K562 (cell line): Measurements from ENCODE around the gene SNX3. TPM values are rescaled to one million over a fixed set of nuclear protein-coding genes. Genes with fewer than 3 reads are reported as not detected.

ENCODE experiments used
- ATAC-seq: fragments of 200-7000 bp; cut with Tn5 transposase; 3 replicates; pipeline ENCODE4 v1.9.1; 2020; ENCODE audit warnings: moderate library complexity
- BruUV-seq: library from RNA; stranded (reverse); fragments of 400-500 nt; replicated peaks from 2 replicates; lab custom pipeline; 2021; lab: Mats Ljungman, UMichigan
- CTCF ChIA-PET: fragments of 300-600 bp; formaldehyde crosslinking; extraction: SDS; loops from one replicate; lab custom pipeline; 2021; ENCODE audit warnings: low intra/inter-chr PET ratio; lab: Yijun Ruan, JAX
- POLR2A ChIA-PET: fragments of 300-600, 350-650 bp; sonication (Branson Sonifier 250); formaldehyde crosslinking; extraction: SDS; loops from one replicate; lab custom pipeline; 2021; ENCODE audit warnings: antibody characterized with exemption, inconsistent platforms; lab: Yijun Ruan, JAX
- DNase-seq, 4 experiments: peaks; one replicate each; pipeline versions ENCODE4 v3.0.0 to v3.0.0-alpha.2; 2011 to 2018; ENCODE audit warnings: low spot score in 3 of 4, mixed read lengths in 3 of 4; ENCODE audit errors: extremely low read depth in 1 of 4
- FAIRE-seq: peaks from 2 replicates; lab custom pipeline; 2011; peaks lifted over from hg19 to GRCh38; lab: Jason Lieb, UNC
- H2AFZ ChIP-seq: 2 replicates; pipeline ENCODE4 v1.6.0; 2011; ENCODE audit warnings: low read depth, low read length, control low read depth, inconsistent platforms
- H3K27ac ChIP-seq: fragments of 200-600 bp; 3 replicates; pipeline ENCODE4 v1.8.0; 2011; ENCODE audit warnings: low read depth, mild to moderate bottlenecking, control low read depth, inconsistent platforms, low read length, moderate library complexity, mixed read lengths; ENCODE audit errors: extremely low read depth
- H3K27me3 ChIP-seq, 2 experiments: fragments of 300-600 bp in 1 of 2; 2 replicates in 1 of 2; 3 replicates in 1 of 2; pipeline versions ENCODE4 v1.6.0 to v1.8.0; 2011; ENCODE audit warnings: inconsistent platforms in 2 of 2, low read length in 2 of 2, mild to moderate bottlenecking in 1 of 2, mixed read lengths in 1 of 2, moderate library complexity in 1 of 2; ENCODE audit not compliant: control insufficient read depth in 2 of 2, insufficient read depth in 2 of 2
- H3K36me3 ChIP-seq: fragments of 300-600 bp; 3 replicates; pipeline ENCODE4 v1.8.0; 2011; ENCODE audit warnings: mild to moderate bottlenecking, low read length, inconsistent platforms; ENCODE audit not compliant: control insufficient read depth, insufficient read depth
- H3K4me1 ChIP-seq, 2 experiments: fragments of 200-600 bp in 1 of 2; replicated peaks in 1 of 2; 2 replicates in 1 of 2; 3 replicates in 1 of 2; pipeline versions ENCODE4 v1.5.1 to v1.8.0; 2011; ENCODE audit warnings: inconsistent platforms in 2 of 2, low read length in 2 of 2, mild to moderate bottlenecking in 1 of 2, mixed read lengths in 1 of 2, moderate library complexity in 1 of 2; ENCODE audit not compliant: control insufficient read depth in 2 of 2, insufficient read depth in 2 of 2
- H3K4me2 ChIP-seq: 2 replicates; pipeline ENCODE4 v1.6.1; 2011; ENCODE audit warnings: low read length, control low read depth, inconsistent platforms, mixed read lengths; ENCODE audit not compliant: insufficient read depth
- H3K4me3 ChIP-seq: fragments of 200-600 bp; sonication (generic), shearing (Covaris generic); 2 replicates; pipeline ENCODE4 v1.5.1; 2016; ENCODE audit warnings: control low read depth, inconsistent platforms
- H3K79me2 ChIP-seq: fragments of 200-600 bp; 3 replicates; pipeline ENCODE4 v1.8.0; 2011; ENCODE audit warnings: low read length, inconsistent platforms; ENCODE audit not compliant: control insufficient read depth, insufficient read depth
- H3K9ac ChIP-seq, 2 experiments: 2 replicates each; pipeline versions ENCODE4 v1.6.0 to v1.6.1; 2011; ENCODE audit warnings: low read depth in 2 of 2, low read length in 2 of 2, control low read depth in 1 of 2, inconsistent platforms in 1 of 2, mild to moderate bottlenecking in 1 of 2, mixed read lengths in 1 of 2; ENCODE audit not compliant: insufficient read depth in 1 of 2
- H3K9me1 ChIP-seq: one replicate; pipeline ENCODE4 v1.6.0; 2011; ENCODE audit warnings: inconsistent platforms, mild to moderate bottlenecking, low read length, moderate library complexity; ENCODE audit not compliant: control insufficient read depth, insufficient read depth
- H3K9me3 ChIP-seq: replicated peaks from 2 replicates; pipeline ENCODE4 v1.5.1; 2011; ENCODE audit warnings: low read depth, low read length, inconsistent platforms; ENCODE audit not compliant: control insufficient read depth, insufficient read depth
- H4K20me1 ChIP-seq: replicated peaks from 2 replicates; pipeline ENCODE4 v1.6.1; 2011; ENCODE audit warnings: low read length, inconsistent platforms, mixed read lengths; ENCODE audit not compliant: control insufficient read depth, insufficient read depth
- ADNP ChIP-seq: fragments of 200-800 bp; sonication (Bioruptor generic); IDR thresholded peaks from 2 replicates; pipeline ENCODE4 v1.6.1; 2016; ENCODE audit warnings: missing genetic modification characterization, missing compliant biosample characterization
- HNRNPL ChIP-seq: fragments of 200-400 bp; formaldehyde crosslinking; IDR thresholded peaks from 2 replicates; pipeline ENCODE4 v1.6.1; 2017; ENCODE audit warnings: low read depth, mild to moderate bottlenecking, low read length
- MNT ChIP-seq, 2 experiments: fragments of 450-650 bp; conservative IDR thresholded peaks; 2 replicates each; pipeline ENCODE4 v1.6.1; 2017; ENCODE audit warnings: mild to moderate bottlenecking in 2 of 2, moderate library complexity in 2 of 2
- PRMT5 ChIP-seq: sonication (generic); formaldehyde crosslinking; IDR thresholded peaks from 2 replicates; pipeline ENCODE4 v1.5.0; 2020; ENCODE audit warnings: missing genetic modification reagents
- SETDB1 ChIP-seq: IDR thresholded peaks from one replicate; pipeline ENCODE4 v1.6.1; 2012; ENCODE audit warnings: low read length, control low read depth, inconsistent platforms
- ZBTB33 ChIP-seq: sonication (generic); formaldehyde crosslinking; IDR thresholded peaks from 2 replicates; pipeline ENCODE4 v1.8.1; 2023; ENCODE audit warnings: mild to moderate bottlenecking, missing genetic modification reagents
- ZNF121 ChIP-seq: sonication (generic); formaldehyde crosslinking; conservative IDR thresholded peaks from 2 replicates; pipeline ENCODE4 v1.8.0; 2022; ENCODE audit warnings: missing genetic modification reagents
- ZNF740 ChIP-seq, 3 experiments: fragments of 200-800 bp in 1 of 3; sonication (Bioruptor generic) in 1 of 3; sonication (generic) in 1 of 3; formaldehyde crosslinking in 1 of 3; IDR thresholded peaks; 2 replicates each; pipeline versions ENCODE4 v1.6.1 to v1.8.0; 2016 to 2022; ENCODE audit warnings: mild to moderate bottlenecking in 2 of 3, missing compliant biosample characterization in 2 of 3, missing genetic modification characterization in 2 of 3, missing genetic modification reagents in 1 of 3
- ZNF780A ChIP-seq: fragments of 250-450 bp; sonication (Bioruptor Pico); IDR thresholded peaks from 2 replicates; pipeline ENCODE4 v1.5.0; 2021; ENCODE audit warnings: mild to moderate bottlenecking
- WGBS: fragments of 100-300 bp; shearing (Covaris generic); methylation state at CpG from one replicate; pipeline ENCODE4 v1.1.6; 2016; ENCODE audit warnings: low coverage, mixed read lengths; ENCODE audit not compliant: insufficient coverage; ENCODE audit errors: missing lambda C conversion rate; 5-methylcytosine and 5-hydroxymethylcytosine counted together
- in situ Hi-C: fragments of 300-500 bp; cut with MboI; formaldehyde crosslinking; loops from 4 replicates; pipeline ENCODE4 v1.15.0; 2018; ENCODE audit warnings: inconsistent platforms, mixed read lengths
- intact Hi-C: fragments of 100-400 bp; cut with micrococcal nuclease; formaldehyde crosslinking; loops from 2 replicates; pipeline ENCODE4 v1.14.2; 2022
- polyA plus RNA-seq, 8 experiments: library from polyadenylated mRNA; depleted of rRNA in 4 of 8; stranded (reverse) in 5 of 8; unstranded in 3 of 8; fragments of >200 nt; fragmentation: Nextera tagmentation in 2 of 8; fragmentation: Illumina TruSeq in 1 of 8; extraction: Ambion mirVana in 2 of 8; extraction: Trizol in 1 of 8; gene quantifications; 2 replicates each; pipeline versions ENCODE4 v1.2.1 to v1.2.3, GENCODE V29; 2011 to 2014; ENCODE audit warnings: inconsistent platforms in 1 of 8, missing spikeins in 1 of 8
- total RNA-seq, 7 experiments: library from RNA; depleted of rRNA in 6 of 7; stranded (reverse); fragments of >200 nt in 6 of 7; fragmentation: Illumina TruSeq in 2 of 7; extraction: Trizol in 2 of 7; gene quantifications; 2 replicates each; pipeline versions ENCODE4 v1.2.1 to v1.2.3, GENCODE V29; 2011 to 2021; ENCODE audit warnings: low replicate concordance in 1 of 7
- TF ChIP-seq, protein P1 (sequence below): fragments of 250-450 bp; sonication (Bioruptor Pico); IDR thresholded peaks from 2 replicates; pipeline ENCODE4 v1.5.1; 2021; ENCODE audit warnings: mild to moderate bottlenecking

The SNX3 gene
- total and polyA plus RNA-seq, 9 of the 15 experiments (the other 6 are each of a cell fraction or from before 2014, with no cell fraction given): 48.9 to 410 (median 159) TPM

- Histone ChIP-seq H3K4me3 (peak overlapping the region; percentile 55), H3K9me3 (no peaks in the 10 kb centered on the region), H3K9me1 (no peaks in the 10 kb centered on the region), H3K27ac (peak overlapping the region; percentile 90), H3K4me2 (peak overlapping the region; percentile 90), H3K79me2 (peaks cover 26% of the 10 kb centered on the region), H3K9ac (peak overlapping the region; percentile 86 to 88), H2AFZ (peak overlapping the region; percentile 95), H3K36me3 (no peaks in the 10 kb centered on the region; the same call in 2 of the 3 replicates), H3K27me3 (no peaks in the 10 kb centered on the region), H4K20me1 (no peaks in the 10 kb centered on the region), H3K4me1 (peaks cover 3 to 14% of the 10 kb centered on the region in 2 experiments; a peak in 3 of 5 replicates)
- WGBS: 60% methylated on average over 11 of the region's 19 CpGs
- no TSS peak for BruUV-seq
- peak in 1 of 4 experiments; percentile 27 for DNase-seq
- FAIRE-seq: no peak
- no peak for ATAC-seq
- intact Hi-C loops: loop anchor here (2.0 kb wide), 1 partner anchor 33 kb away; the partner anchor contains the start of gene SNX3
- in situ Hi-C loops: no loop called here
- TF ChIP-seq SETDB1 (no peak), PRMT5 (CRISPR knock-in tag) (no peak), ADNP (peak; percentile 22; the same call in 1 of the 2 replicates), ZBTB33 (CRISPR knock-in tag) (0 out of 2 replicates have a peak, but pooled peaks have one; percentile 19), ZNF740 (CRISPR knock-in tag; IDR thresholded peaks at IDR 0.05) (no peak), ZNF740 (tag; IDR thresholded peaks at IDR 0.05) (0 out of 4 replicates have a peak, but pooled peaks of 1 of the 2 experiments have one; percentile 21), ZNF780A (CRISPR knock-in tag) (no peak), HNRNPL (no peak), MNT (conservative IDR thresholded peaks at IDR 0.05) (no peak), ZNF121 (CRISPR knock-in tag) (peak; percentile 89)
- TF ChIP-seq, protein P1, sequence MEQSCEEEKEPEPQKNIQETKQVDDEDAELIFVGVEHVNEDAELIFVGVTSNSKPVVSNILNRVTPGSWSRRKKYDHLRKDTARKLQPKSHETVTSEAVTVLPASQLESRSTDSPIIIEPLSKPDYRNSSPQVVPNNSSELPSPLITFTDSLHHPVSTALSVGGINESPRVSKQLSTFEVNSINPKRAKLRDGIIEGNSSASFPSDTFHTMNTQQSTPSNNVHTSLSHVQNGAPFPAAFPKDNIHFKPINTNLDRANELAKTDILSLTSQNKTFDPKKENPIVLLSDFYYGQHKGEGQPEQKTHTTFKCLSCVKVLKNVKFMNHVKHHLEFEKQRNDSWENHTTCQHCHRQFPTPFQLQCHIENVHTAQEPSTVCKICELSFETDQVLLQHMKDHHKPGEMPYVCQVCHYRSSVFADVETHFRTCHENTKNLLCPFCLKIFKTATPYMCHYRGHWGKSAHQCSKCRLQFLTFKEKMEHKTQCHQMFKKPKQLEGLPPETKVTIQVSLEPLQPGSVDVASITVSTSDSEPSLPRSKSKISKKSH (CRISPR knock-in tag): no peak
- ChIA-PET CTCF (no interaction called here), POLR2A (no interaction called here)
These were observed 32.9 kb upstream of the SNX3 start for GRCh38 chr6:108293527-108294296.
